Prostate gland (tissue), 2 donors: ENCODE data around the gene ABHD2.

Experiments used
- POLR2A ChIP-seq: fragments of 450-650 bp; IDR thresholded peaks from one replicate; pipeline ENCODE4 v1.6.1; 2016; ENCODE audit warnings: antibody characterized with exemption, mild to moderate bottlenecking
- POLR2AphosphoS5 ChIP-seq: sonication (generic); formaldehyde crosslinking; IDR thresholded peaks from one replicate; pipeline ENCODE4 v1.6.1; 2017; ENCODE audit warnings: antibody characterized with exemption
- TF ChIP-seq, protein P1 (sequence below), 4 experiments: fragments of 200-600 bp in 2 of 4; fragments of 450-650 bp in 2 of 4; sonication (generic) in 2 of 4; IDR thresholded peaks; 1 replicate in 3 of 4; 2 replicates in 1 of 4; pipeline ENCODE4 v1.5.1; 2016 to 2019; ENCODE audit warnings: antibody characterized with exemption in 4 of 4, mild to moderate bottlenecking in 2 of 4, moderate library complexity in 2 of 4

DNA sequence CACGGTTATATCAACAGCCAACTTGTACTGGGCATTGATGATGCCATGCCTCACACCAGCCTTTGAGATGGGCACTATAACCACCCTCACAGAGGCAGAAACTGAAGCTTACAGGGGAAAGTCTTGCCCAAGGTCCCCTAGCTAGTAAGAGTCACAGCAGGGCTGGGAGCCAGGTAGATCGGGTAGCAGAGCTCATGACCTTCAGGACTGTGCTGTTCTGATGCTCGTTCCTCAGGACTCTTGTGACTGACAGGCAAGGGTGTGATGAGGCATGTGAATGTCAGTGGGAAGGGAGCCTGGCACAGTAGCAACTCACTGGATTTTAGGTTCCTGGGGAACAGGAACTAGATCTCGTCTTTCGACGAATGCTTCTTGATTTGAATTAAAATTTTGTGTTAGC is 67.4 kb downstream of the ABHD2 start:
- TF ChIP-seq, protein P1, sequence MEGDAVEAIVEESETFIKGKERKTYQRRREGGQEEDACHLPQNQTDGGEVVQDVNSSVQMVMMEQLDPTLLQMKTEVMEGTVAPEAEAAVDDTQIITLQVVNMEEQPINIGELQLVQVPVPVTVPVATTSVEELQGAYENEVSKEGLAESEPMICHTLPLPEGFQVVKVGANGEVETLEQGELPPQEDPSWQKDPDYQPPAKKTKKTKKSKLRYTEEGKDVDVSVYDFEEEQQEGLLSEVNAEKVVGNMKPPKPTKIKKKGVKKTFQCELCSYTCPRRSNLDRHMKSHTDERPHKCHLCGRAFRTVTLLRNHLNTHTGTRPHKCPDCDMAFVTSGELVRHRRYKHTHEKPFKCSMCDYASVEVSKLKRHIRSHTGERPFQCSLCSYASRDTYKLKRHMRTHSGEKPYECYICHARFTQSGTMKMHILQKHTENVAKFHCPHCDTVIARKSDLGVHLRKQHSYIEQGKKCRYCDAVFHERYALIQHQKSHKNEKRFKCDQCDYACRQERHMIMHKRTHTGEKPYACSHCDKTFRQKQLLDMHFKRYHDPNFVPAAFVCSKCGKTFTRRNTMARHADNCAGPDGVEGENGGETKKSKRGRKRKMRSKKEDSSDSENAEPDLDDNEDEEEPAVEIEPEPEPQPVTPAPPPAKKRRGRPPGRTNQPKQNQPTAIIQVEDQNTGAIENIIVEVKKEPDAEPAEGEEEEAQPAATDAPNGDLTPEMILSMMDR (IDR thresholded peaks at IDR 0.05), result no peak
- TF ChIP-seq POLR2AphosphoS5 (no peak), POLR2A (no peak)
